Measurements from ENCODE around the gene COQ8A.
"Not testable (repeated sequence)": the region's sequence is repeated elsewhere in the genome, so short reads cannot be mapped to it uniquely, and the experiment has no call there.

COQ8A gene

GRCh38 chr1:226985239-226985838, 45.2 kb downstream of the COQ8A start:
- no peak for DNase-seq (ENCODE audit: low spot score)

- no peak for DNase-seq (ENCODE audit: low spot score)
These were observed 45.9 kb downstream of the COQ8A start for GRCh38 chr1:226985839-226986463.

- DNase-seq (ENCODE audit: low spot score) = no peak
These were observed 46.5 kb downstream of the COQ8A start for GRCh38 chr1:226986496-226987178.

- no peak for DNase-seq (ENCODE audit: low spot score)
These were observed 47.1 kb downstream of the COQ8A start for GRCh38 chr1:226987179-226987536.

- no peak for DNase-seq (ENCODE audit: low spot score)
These were observed 47.7 kb downstream of the COQ8A start for GRCh38 chr1:226987623-226988333.

GRCh38 chr1:226988334-226988666, 48.2 kb downstream of the COQ8A start:
- DNase-seq (ENCODE audit: low spot score) = no peak

- DNase-seq (ENCODE audit: low spot score) = no peak
These were observed 49.2 kb downstream of the COQ8A start for GRCh38 chr1:226989085-226989920.

- DNase-seq (ENCODE audit: low spot score) = no peak
These were observed 50.1 kb downstream of the COQ8A start for GRCh38 chr1:226990133-226990716.

- no peak for DNase-seq (ENCODE audit: low spot score)
These were observed 51.8 kb downstream of the COQ8A start for GRCh38 chr1:226991920-226992319.

GRCh38 chr1:226993814-226994585, 53.9 kb downstream of the COQ8A start:
- DNase-seq (ENCODE audit: low spot score) = no peak

GRCh38 chr1:226994586-226995364, 54.7 kb downstream of the COQ8A start:
- no peak for DNase-seq (ENCODE audit: low spot score)

GRCh38 chr1:226995365-226996332, 55.6 kb downstream of the COQ8A start:
- no peak for DNase-seq (ENCODE audit: low spot score)

GRCh38 chr1:226999579-226999978, 59.5 kb downstream of the COQ8A start:
- DNase-seq (ENCODE audit: low spot score) = not testable (repeated sequence)

- DNase-seq (ENCODE audit: low spot score) = no peak
These were observed 62.5 kb downstream of the COQ8A start for GRCh38 chr1:227002531-227003049.

- no peak for DNase-seq (ENCODE audit: low spot score)
These were observed 63.1 kb downstream of the COQ8A start for GRCh38 chr1:227003165-227003564.

- no peak for DNase-seq (ENCODE audit: low spot score)
These were observed 64.7 kb downstream of the COQ8A start for GRCh38 chr1:227004796-227005195.

- no peak for DNase-seq (ENCODE audit: low spot score)
These were observed 66.2 kb downstream of the COQ8A start for GRCh38 chr1:227006226-227006796.

- DNase-seq (ENCODE audit: low spot score) = no peak
These were observed 69.8 kb downstream of the COQ8A start for GRCh38 chr1:227009937-227010336.

Measured in putamen (tissue), 1 donor.